HG03095 (cell line): ENCODE data around the gene YAP1.
A peak's percentile ranks its signal among the peaks of the same experiment; 100 is the strongest.

Experiments used
- ATAC-seq: cut with Tn5 transposase; IDR thresholded peaks from one replicate; pipeline ENCODE4 v1.9.1; 2021; ENCODE audit warnings: moderate library complexity; ENCODE audit not compliant: unreplicated experiment

The YAP1 gene

GRCh38 chr11:102109896-102110760 is at the start of gene YAP1:
Gene YAP1, plus strand, starts transcription at chr11:102110447. Its CDS starts 402 bp downstream, at chr11:102110849.
- ATAC-seq = peak; percentile 78

GRCh38 chr11:102061276-102061675 is 49.0 kb upstream of the YAP1 start:
- no peak for ATAC-seq

GRCh38 chr11:102062106-102062505 is 48.1 kb upstream of the YAP1 start:
- ATAC-seq = no peak

GRCh38 chr11:102064316-102064715 is 45.9 kb upstream of the YAP1 start:
- no peak for ATAC-seq

GRCh38 chr11:102070766-102071165 is 39.5 kb upstream of the YAP1 start:
- ATAC-seq = no peak

- ATAC-seq = no peak
Observed at GRCh38 chr11:102071497-102072472, 38.5 kb upstream of the YAP1 start.

GRCh38 chr11:102073253-102073652 is 37.0 kb upstream of the YAP1 start:
- no peak for ATAC-seq

- no peak for ATAC-seq
Observed at GRCh38 chr11:102079625-102080024, 30.6 kb upstream of the YAP1 start.

GRCh38 chr11:102081313-102081712 is 28.9 kb upstream of the YAP1 start:
- ATAC-seq = no peak

GRCh38 chr11:102085864-102086551 is 24.2 kb upstream of the YAP1 start:
- ATAC-seq = no peak

- no peak for ATAC-seq
Observed at GRCh38 chr11:102097186-102097585, 13.1 kb upstream of the YAP1 start.

- ATAC-seq = no peak
Observed at GRCh38 chr11:102099755-102100154, 10.5 kb upstream of the YAP1 start.

GRCh38 chr11:102108734-102109440 is 1.4 kb upstream of the YAP1 start:
- ATAC-seq = no peak

- ATAC-seq = peak; percentile 23
Observed at GRCh38 chr11:102110761-102111010, 439 bp downstream of the YAP1 start.

- ATAC-seq = peak; percentile 12
Observed at GRCh38 chr11:102111011-102111786, 952 bp downstream of the YAP1 start.

- ATAC-seq = no peak
Observed at GRCh38 chr11:102111787-102112508, 1.7 kb downstream of the YAP1 start.

GRCh38 chr11:102112509-102112821 is 2.2 kb downstream of the YAP1 start:
- no peak for ATAC-seq

GRCh38 chr11:102114032-102114431 is 3.8 kb downstream of the YAP1 start:
- no peak for ATAC-seq

- ATAC-seq = no peak
Observed at GRCh38 chr11:102115557-102115956, 5.3 kb downstream of the YAP1 start.
